Activated CD4-positive, alpha-beta memory T cell treated with anti-CD3 and anti-CD28 coated beads, Interleukin-2, amount 10 ng/mL, durations not matched to agents 7 days and 5 days (primary cell): ENCODE measurements around the gene CIB4. TPM values are rescaled to one million over a fixed set of nuclear protein-coding genes. Genes with fewer than 3 reads are reported as not detected.

ENCODE experiments used
- CTCF ChIA-PET: fragments of 350-600 bp; sonication (Branson Sonifier 250); formaldehyde crosslinking; loops from one replicate; lab custom pipeline; 2021; ENCODE audit warnings: antibody characterized with exemption, inconsistent platforms; lab: Charles Lee
- POLR2A ChIA-PET: fragments of 350-600 bp; sonication (Branson Sonifier 250); formaldehyde crosslinking; loops from one replicate; lab custom pipeline; 2021; ENCODE audit warnings: antibody characterized with exemption; lab: Charles Lee
- DNase-seq: peaks from one replicate; pipeline ENCODE4 v3.0.0-alpha.2; 2020
- H3K27ac Mint-ChIP-seq: one replicate; pipeline ENCODE4 v1.8.0; 2021; ENCODE audit warnings: mild to moderate bottlenecking, mixed read lengths
- H3K27me3 Mint-ChIP-seq: one replicate; pipeline ENCODE4 v1.8.0; 2021; ENCODE audit warnings: mixed read lengths
- H3K36me3 Mint-ChIP-seq: one replicate; pipeline ENCODE4 v1.8.0; 2021; ENCODE audit warnings: low read depth, mixed read lengths
- H3K4me1 Mint-ChIP-seq: one replicate; pipeline ENCODE4 v1.8.0; 2021; ENCODE audit warnings: mixed read lengths
- H3K4me3 Mint-ChIP-seq: one replicate; pipeline ENCODE4 v1.8.0; 2021; ENCODE audit warnings: mild to moderate bottlenecking, mixed read lengths
- H3K9me3 Mint-ChIP-seq: one replicate; pipeline ENCODE4 v1.8.0; 2021; ENCODE audit warnings: mixed read lengths
- total RNA-seq, 2 experiments: library from RNA; stranded (reverse); gene quantifications; one replicate each; pipeline ENCODE4 v1.2.3, GENCODE V29; 2021

CIB4 gene
- total RNA-seq, 2 experiments from 2014 or later: not detected

GRCh38 chr2:26583381-26583911, 57.7 kb downstream of the CIB4 start:
- Mint-ChIP-seq H3K9me3 (no peaks in the 10 kb centered on the region), H3K4me1 (no peaks in the 10 kb centered on the region), H3K27me3 (peaks cover 26% of the 10 kb centered on the region), H3K27ac (no peak overlapping the region), H3K4me3 (no peak overlapping the region), H3K36me3 (no peaks in the 10 kb centered on the region)
- no peak for DNase-seq
- ChIA-PET POLR2A (no interaction called here), CTCF (no interaction called here)

GRCh38 chr2:26582890-26583289, 58.3 kb downstream of the CIB4 start:
- ChIA-PET POLR2A (no interaction called here), CTCF (no interaction called here)
- Mint-ChIP-seq H3K36me3 (no peaks in the 10 kb centered on the region), H3K4me1 (no peaks in the 10 kb centered on the region), H3K27me3 (peaks cover 29% of the 10 kb centered on the region), H3K9me3 (no peaks in the 10 kb centered on the region), H3K4me3 (no peak overlapping the region), H3K27ac (no peak overlapping the region)
- no peak for DNase-seq

DNA sequence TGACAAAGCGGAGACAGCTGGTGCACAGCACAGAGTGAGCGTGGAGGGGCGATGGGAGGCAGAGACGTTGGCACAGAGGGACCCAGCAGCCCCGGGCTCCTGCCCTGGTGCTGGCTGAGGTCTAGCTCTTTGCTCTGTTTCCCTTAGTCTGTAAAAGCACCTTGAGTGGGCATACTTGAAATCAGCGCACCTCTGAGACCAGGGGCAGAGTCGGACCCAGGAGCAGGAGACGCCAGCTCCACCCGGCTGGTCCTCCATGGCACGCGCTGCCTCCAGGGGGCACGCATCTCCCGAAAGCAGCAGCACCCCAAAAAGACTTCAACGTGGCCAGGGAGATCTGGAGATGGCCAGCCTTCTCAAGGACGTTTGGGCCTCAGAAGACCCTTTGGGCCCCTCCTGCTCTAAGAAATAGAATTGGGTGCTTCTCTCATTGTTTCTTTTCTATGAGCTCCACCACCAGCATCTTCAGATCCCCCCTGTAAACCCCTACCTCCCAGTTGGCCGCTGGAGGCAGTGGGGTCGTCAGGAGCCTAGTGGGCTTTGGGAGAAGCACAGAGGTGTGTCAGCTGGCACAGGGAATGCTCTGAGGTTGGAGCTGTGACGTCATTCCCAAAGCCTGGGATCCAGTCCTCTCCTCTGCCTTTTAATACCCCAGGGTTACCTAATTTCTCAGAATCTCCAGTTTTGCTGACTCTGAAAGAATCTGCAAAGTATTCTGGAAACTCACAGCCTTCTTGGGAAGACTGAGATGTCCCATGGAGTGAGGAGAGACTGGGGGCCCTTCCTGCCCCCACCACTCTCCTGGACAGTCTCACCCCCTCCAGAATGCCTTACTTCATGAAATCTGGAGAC, 58.9 kb downstream of the CIB4 start:
- Mint-ChIP-seq H3K36me3 (no peaks in the 10 kb centered on the region), H3K27me3 (peaks cover 29% of the 10 kb centered on the region), H3K4me3 (no peak overlapping the region), H3K27ac (no peak overlapping the region), H3K9me3 (no peaks in the 10 kb centered on the region), H3K4me1 (no peaks in the 10 kb centered on the region)
- DNase-seq: no peak
- ChIA-PET CTCF (no interaction called here), POLR2A (no interaction called here)

DNA sequence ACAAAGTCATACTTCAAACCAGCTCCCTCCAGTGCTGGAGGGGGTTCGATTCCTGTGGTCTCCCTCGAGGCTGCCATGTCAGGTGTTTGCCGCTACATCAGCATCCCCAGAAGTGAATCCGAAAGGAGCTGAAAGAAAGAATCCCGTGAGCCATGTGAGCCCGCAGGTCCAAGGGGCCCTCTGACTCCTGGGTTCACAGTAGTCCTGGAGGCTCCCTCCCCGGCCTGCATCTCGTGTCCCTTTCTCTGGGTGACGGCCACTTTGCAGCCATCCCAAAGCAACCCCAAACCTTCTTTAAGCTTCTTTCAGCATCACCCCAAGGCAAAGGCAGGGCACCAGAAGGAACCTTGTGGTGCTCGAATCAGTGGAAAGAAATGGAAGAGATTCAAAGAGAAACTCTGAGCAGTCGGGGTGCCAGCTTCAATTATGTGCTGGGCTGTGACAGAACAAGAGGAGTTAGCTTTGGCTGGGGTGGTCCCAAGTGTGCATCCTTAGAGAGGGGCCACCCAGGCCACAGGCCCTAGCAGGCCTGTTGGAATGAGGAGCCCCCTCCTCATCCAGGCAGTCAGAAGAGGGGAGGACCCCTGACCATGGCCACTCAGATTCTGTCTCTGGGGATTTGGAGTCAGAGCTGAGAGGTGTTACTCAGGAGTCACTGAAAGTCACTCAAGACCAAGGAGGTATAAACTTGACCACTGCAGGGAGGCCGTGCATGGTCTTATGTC, 59.7 kb downstream of the CIB4 start:
- POLR2A ChIA-PET: no interaction called here
- CTCF ChIA-PET: interaction anchor here (0.6 kb wide), 1 partner anchor 164 kb away, joined by 3 read pairs; no protein-coding TSS in a partner anchor
- H3K36me3 Mint-ChIP-seq: no peaks in the 10 kb centered on the region
- no peak for DNase-seq
- H3K4me3 Mint-ChIP-seq: no peak overlapping the region
- H3K4me1 Mint-ChIP-seq: no peaks in the 10 kb centered on the region
- H3K27ac Mint-ChIP-seq: no peak overlapping the region
- no peaks in the 10 kb centered on the region for H3K9me3 Mint-ChIP-seq
- H3K27me3 Mint-ChIP-seq: peaks cover 29% of the 10 kb centered on the region

GRCh38 chr2:26580751-26581150, 60.4 kb downstream of the CIB4 start:
- POLR2A ChIA-PET: no interaction called here
- no peak for DNase-seq
- CTCF ChIA-PET: interaction anchor here (0.6 kb wide), 1 partner anchor 164 kb away, joined by 3 read pairs; no protein-coding TSS in a partner anchor
- no peaks in the 10 kb centered on the region for H3K9me3 Mint-ChIP-seq
- peaks cover 24% of the 10 kb centered on the region for H3K27me3 Mint-ChIP-seq
- H3K4me1 Mint-ChIP-seq: no peaks in the 10 kb centered on the region
- no peak overlapping the region for H3K27ac Mint-ChIP-seq
- H3K4me3 Mint-ChIP-seq: no peak overlapping the region
- no peaks in the 10 kb centered on the region for H3K36me3 Mint-ChIP-seq

DNA sequence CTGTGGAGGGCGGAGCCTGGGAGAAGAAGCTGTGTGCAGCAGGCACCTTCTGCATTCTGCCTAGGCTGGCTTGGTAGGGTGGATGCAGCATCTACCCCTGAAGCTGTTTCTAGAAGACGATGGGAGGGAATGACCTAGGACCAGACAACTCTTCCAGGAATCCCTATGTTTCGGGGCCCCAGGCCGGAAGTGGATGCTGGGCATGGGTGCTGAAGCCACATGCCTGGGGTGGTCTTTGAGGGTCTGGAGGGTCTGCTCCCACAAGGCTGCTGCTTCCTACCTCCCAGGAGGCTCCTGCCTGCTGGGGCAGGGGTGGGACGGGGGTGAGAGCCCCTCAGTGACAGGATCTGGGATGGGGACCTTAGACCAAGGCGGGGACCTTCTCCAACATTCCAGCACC, 61.0 kb downstream of the CIB4 start:
- Mint-ChIP-seq H3K4me3 (no peak overlapping the region), H3K27me3 (peaks cover 22% of the 10 kb centered on the region), H3K4me1 (no peaks in the 10 kb centered on the region), H3K27ac (no peak overlapping the region), H3K36me3 (no peaks in the 10 kb centered on the region), H3K9me3 (no peaks in the 10 kb centered on the region)
- POLR2A ChIA-PET: no interaction called here
- DNase-seq: no peak
- CTCF ChIA-PET: no interaction called here

DNA sequence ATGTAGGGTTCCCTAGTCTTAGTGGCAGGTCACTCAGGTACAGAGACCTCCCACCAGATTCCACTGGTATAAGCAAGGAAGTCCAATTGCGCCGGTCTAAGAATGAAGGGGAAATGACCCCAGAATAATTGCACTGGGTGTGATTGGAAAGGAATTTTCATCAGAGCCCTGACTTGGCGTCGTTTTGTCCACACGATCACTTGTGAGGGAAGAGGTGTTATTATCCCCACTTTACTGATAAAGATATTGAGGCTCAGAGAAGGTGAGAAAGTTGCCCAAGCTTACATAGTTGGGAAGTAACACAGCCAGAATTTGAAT, 61.5 kb downstream of the CIB4 start:
- Mint-ChIP-seq H3K4me3 (no peak overlapping the region), H3K9me3 (no peaks in the 10 kb centered on the region), H3K27me3 (peaks cover 22% of the 10 kb centered on the region), H3K36me3 (no peaks in the 10 kb centered on the region), H3K27ac (no peak overlapping the region), H3K4me1 (no peaks in the 10 kb centered on the region)
- ChIA-PET POLR2A (no interaction called here), CTCF (no interaction called here)
- no peak for DNase-seq

GRCh38 chr2:26579025-26579722, 62.0 kb downstream of the CIB4 start:
- CTCF ChIA-PET: interaction anchor here (0.8 to 4.0 kb wide), 6 partner anchors 14 to 168 kb away, joined by 3 to 33 read pairs (median 10); no protein-coding TSS in a partner anchor
- Mint-ChIP-seq H3K9me3 (no peaks in the 10 kb centered on the region), H3K4me3 (no peak overlapping the region), H3K27ac (no peak overlapping the region), H3K27me3 (peaks cover 22% of the 10 kb centered on the region), H3K36me3 (no peaks in the 10 kb centered on the region), H3K4me1 (no peaks in the 10 kb centered on the region)
- no peak for DNase-seq
- POLR2A ChIA-PET: no interaction called here

- Mint-ChIP-seq H3K36me3 (no peaks in the 10 kb centered on the region), H3K9me3 (no peaks in the 10 kb centered on the region), H3K4me3 (no peak overlapping the region), H3K4me1 (no peaks in the 10 kb centered on the region), H3K27ac (no peak overlapping the region), H3K27me3 (peaks cover 22% of the 10 kb centered on the region)
- ChIA-PET POLR2A (no interaction called here), CTCF (interaction anchor here (0.8 to 4.0 kb wide), 20 partner anchors 8 to 628 kb away, joined by 3 to 33 read pairs (median 4); no protein-coding TSS in a partner anchor)
- DNase-seq: no peak
Observed at GRCh38 chr2:26578581-26578980, 62.6 kb downstream of the CIB4 start.

DNA sequence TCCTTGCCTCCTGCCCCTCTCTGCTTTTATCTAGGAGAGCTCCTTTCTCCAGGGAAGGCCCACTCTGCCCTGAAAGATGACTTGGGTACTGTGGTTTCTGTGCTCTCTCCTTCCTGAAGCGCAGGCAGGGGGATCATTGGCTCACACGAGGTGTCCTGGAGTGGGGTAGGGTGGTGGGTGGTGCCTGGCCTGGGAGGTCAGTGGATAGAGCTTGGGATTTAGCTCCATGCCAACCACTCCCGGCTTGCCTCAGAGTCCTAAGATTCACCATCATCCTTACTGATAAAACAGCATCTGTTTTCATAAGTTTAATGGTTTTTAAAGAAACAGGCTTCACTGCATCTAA, 63.1 kb downstream of the CIB4 start:
- DNase-seq: no peak
- Mint-ChIP-seq H3K9me3 (no peaks in the 10 kb centered on the region), H3K27ac (no peak overlapping the region), H3K4me3 (no peak overlapping the region), H3K27me3 (peaks cover 25% of the 10 kb centered on the region), H3K36me3 (no peaks in the 10 kb centered on the region), H3K4me1 (no peaks in the 10 kb centered on the region)
- ChIA-PET CTCF (interaction anchor here (0.8 to 4.0 kb wide), 27 partner anchors 9 to 628 kb away, joined by 3 to 33 read pairs (median 4); partner anchors contain the start of gene OTOF), POLR2A (no interaction called here)

DNA sequence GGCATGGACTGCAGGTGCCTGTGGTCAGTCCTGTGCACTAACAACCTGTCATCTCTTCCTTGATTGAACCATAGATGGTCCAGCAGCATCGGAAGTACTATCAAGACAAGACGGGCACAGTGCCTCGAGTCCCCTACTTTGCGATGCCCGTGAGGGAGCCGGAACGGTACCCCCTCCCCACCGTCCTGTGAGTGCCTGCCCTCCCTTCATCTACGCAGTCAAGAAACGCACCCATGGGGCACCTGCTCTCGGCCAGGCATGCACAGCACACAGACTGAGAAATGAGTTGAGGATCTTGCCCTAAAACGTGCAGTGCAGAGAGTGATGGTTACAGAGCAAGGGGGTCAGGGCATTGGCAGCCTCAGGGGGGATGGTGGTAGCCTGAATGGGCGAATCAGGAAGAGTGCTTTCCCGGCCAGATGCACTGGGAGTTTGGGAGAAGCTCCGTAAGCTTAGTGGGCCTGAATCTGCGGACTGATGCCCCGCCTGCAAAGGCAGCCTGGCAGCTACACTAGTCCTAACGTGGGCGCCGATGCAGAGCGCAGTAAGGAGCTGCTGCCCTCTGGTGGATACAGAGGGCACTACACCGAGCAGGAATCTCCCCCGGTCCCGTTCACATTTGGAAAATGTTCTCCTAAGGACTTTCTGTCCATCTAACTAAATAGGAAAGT, 63.6 kb downstream of the CIB4 start:
- no peaks in the 10 kb centered on the region for H3K4me1 Mint-ChIP-seq
- no peak overlapping the region for H3K4me3 Mint-ChIP-seq
- DNase-seq: peak; percentile 65
- CTCF ChIA-PET: interaction anchor here (0.8 to 4.0 kb wide), 27 partner anchors 9 to 627 kb away, joined by 3 to 33 read pairs (median 4); partner anchors contain the start of gene OTOF
- POLR2A ChIA-PET: no interaction called here
- H3K36me3 Mint-ChIP-seq: no peaks in the 10 kb centered on the region
- H3K27me3 Mint-ChIP-seq: peaks cover 25% of the 10 kb centered on the region
- H3K27ac Mint-ChIP-seq: no peak overlapping the region
- no peaks in the 10 kb centered on the region for H3K9me3 Mint-ChIP-seq
